ENCODE results near the gene SP110.
"Not testable (repeated sequence)": the region's sequence is repeated elsewhere in the genome, so short reads cannot be mapped to it uniquely, and the experiment has no call there.

DNA sequence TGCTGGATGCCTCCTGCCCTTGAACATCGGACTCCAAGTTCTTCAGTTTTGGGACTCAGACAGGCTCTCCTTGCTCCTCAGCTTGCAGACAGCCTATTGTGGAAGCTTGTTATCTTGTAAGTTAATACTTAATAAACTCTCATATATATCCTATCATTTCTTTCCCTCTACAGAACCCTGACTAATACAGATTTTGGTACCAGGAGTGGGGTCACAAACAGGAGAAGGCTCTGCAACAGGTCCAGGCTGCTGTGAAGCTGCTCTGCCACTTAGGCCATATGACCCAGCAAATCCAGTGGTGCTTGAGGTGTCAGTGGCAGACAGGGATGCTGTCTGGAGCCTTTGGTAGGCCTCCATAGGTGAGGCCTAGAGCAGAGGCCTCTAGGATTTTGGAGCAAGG lies 100.0 kb downstream of the SP110 start:
- TF ChIP-seq, protein P1, sequence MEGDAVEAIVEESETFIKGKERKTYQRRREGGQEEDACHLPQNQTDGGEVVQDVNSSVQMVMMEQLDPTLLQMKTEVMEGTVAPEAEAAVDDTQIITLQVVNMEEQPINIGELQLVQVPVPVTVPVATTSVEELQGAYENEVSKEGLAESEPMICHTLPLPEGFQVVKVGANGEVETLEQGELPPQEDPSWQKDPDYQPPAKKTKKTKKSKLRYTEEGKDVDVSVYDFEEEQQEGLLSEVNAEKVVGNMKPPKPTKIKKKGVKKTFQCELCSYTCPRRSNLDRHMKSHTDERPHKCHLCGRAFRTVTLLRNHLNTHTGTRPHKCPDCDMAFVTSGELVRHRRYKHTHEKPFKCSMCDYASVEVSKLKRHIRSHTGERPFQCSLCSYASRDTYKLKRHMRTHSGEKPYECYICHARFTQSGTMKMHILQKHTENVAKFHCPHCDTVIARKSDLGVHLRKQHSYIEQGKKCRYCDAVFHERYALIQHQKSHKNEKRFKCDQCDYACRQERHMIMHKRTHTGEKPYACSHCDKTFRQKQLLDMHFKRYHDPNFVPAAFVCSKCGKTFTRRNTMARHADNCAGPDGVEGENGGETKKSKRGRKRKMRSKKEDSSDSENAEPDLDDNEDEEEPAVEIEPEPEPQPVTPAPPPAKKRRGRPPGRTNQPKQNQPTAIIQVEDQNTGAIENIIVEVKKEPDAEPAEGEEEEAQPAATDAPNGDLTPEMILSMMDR (IDR thresholded peaks at IDR 0.05): not testable (repeated sequence)
- not testable (repeated sequence) for TF ChIP-seq POLR2A (IDR thresholded peaks at IDR 0.05)

Measured in Peyer's patch (tissue), 4 donors.